Measurements from ENCODE around the gene ACSL1.

Gene ACSL1

GRCh38 chr4:184825896-184826690, at the start of gene ACSL1:
ACSL1 (minus strand) TSS chr4:184825968; CDS start chr4:184803514, 22,454 bp downstream.
- peak; percentile 99 for DNase-seq (ENCODE audit: low spot score)

- no peak for DNase-seq (ENCODE audit: low spot score)
Measured at GRCh38 chr4:184873054-184873453, 47.3 kb upstream of the ACSL1 start.

- DNase-seq (ENCODE audit: low spot score), result no peak
Measured at GRCh38 chr4:184870718-184871117, 45.0 kb upstream of the ACSL1 start.

- DNase-seq (ENCODE audit: low spot score), result no peak
Measured at GRCh38 chr4:184868623-184869022, 42.9 kb upstream of the ACSL1 start.

- no peak for DNase-seq (ENCODE audit: low spot score)
Measured at GRCh38 chr4:184863916-184864315, 38.1 kb upstream of the ACSL1 start.

- no peak for DNase-seq (ENCODE audit: low spot score)
Measured at GRCh38 chr4:184861047-184861446, 35.3 kb upstream of the ACSL1 start.

GRCh38 chr4:184860018-184860779, 34.4 kb upstream of the ACSL1 start:
- no peak for DNase-seq (ENCODE audit: low spot score)

GRCh38 chr4:184857441-184858121, 31.8 kb upstream of the ACSL1 start:
- DNase-seq (ENCODE audit: low spot score), result no peak

GRCh38 chr4:184856277-184856609, 30.5 kb upstream of the ACSL1 start:
- no peak for DNase-seq (ENCODE audit: low spot score)

GRCh38 chr4:184854673-184855072, 28.9 kb upstream of the ACSL1 start:
- DNase-seq (ENCODE audit: low spot score), result no peak

- no peak for DNase-seq (ENCODE audit: low spot score)
Measured at GRCh38 chr4:184853436-184853835, 27.7 kb upstream of the ACSL1 start.

GRCh38 chr4:184851886-184852285, 26.1 kb upstream of the ACSL1 start:
- DNase-seq (ENCODE audit: low spot score), result no peak

- no peak for DNase-seq (ENCODE audit: low spot score)
Measured at GRCh38 chr4:184851200-184851541, 25.4 kb upstream of the ACSL1 start.

GRCh38 chr4:184850431-184851199, 24.8 kb upstream of the ACSL1 start:
- DNase-seq (ENCODE audit: low spot score), result no peak

GRCh38 chr4:184850018-184850417, 24.2 kb upstream of the ACSL1 start:
- DNase-seq (ENCODE audit: low spot score), result no peak

- no peak for DNase-seq (ENCODE audit: low spot score)
Measured at GRCh38 chr4:184849185-184849584, 23.4 kb upstream of the ACSL1 start.

GRCh38 chr4:184848510-184848909, 22.7 kb upstream of the ACSL1 start:
- DNase-seq (ENCODE audit: low spot score), result no peak

GRCh38 chr4:184846531-184846930, 20.8 kb upstream of the ACSL1 start:
- no peak for DNase-seq (ENCODE audit: low spot score)

- peak; percentile 49 for DNase-seq (ENCODE audit: low spot score)
Measured at GRCh38 chr4:184845367-184846021, 19.7 kb upstream of the ACSL1 start.

- no peak for DNase-seq (ENCODE audit: low spot score)
Measured at GRCh38 chr4:184844742-184845141, 19.0 kb upstream of the ACSL1 start.

- no peak for DNase-seq (ENCODE audit: low spot score)
Measured at GRCh38 chr4:184843984-184844554, 18.3 kb upstream of the ACSL1 start.

Data from AG20443 (cell line).